ENCODE data around the gene ZFAND3.

DNA sequence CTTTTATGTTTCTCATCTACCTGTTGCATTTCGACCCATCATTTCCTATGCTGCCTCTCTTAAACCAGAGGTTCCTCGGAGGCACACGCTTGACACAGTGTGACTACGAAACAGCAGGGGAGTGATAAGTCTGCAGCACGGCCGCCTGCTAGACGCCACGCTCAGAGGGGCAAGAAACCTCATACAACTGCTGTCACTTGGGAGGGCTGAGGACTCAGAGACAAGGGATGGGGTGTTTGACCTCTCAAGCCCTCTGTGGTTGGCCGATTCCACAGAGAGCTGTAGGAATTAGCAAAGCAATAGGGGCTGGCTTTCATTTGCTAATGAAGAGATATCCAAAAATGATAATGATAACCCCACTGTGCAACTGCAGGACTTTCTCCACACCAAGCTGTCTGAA is 372.5 kb downstream of the ZFAND3 start:
- TF ChIP-seq, protein P1, sequence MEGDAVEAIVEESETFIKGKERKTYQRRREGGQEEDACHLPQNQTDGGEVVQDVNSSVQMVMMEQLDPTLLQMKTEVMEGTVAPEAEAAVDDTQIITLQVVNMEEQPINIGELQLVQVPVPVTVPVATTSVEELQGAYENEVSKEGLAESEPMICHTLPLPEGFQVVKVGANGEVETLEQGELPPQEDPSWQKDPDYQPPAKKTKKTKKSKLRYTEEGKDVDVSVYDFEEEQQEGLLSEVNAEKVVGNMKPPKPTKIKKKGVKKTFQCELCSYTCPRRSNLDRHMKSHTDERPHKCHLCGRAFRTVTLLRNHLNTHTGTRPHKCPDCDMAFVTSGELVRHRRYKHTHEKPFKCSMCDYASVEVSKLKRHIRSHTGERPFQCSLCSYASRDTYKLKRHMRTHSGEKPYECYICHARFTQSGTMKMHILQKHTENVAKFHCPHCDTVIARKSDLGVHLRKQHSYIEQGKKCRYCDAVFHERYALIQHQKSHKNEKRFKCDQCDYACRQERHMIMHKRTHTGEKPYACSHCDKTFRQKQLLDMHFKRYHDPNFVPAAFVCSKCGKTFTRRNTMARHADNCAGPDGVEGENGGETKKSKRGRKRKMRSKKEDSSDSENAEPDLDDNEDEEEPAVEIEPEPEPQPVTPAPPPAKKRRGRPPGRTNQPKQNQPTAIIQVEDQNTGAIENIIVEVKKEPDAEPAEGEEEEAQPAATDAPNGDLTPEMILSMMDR (IDR thresholded peaks at IDR 0.05 in 8 of 11, conservative IDR thresholded peaks at IDR 0.05 in 3 of 11): no peak
- TF ChIP-seq POLR2A (IDR thresholded peaks at IDR 0.05): no peak

All from spleen (tissue), 7 donors.